HG02885 (cell line): Measurements from ENCODE around the gene LHFPL2.
A peak's percentile ranks its signal among the peaks of the same experiment; 100 is the strongest.

Experiments used
- ATAC-seq: cut with Tn5 transposase; IDR thresholded peaks from one replicate; pipeline ENCODE4 v1.9.1; 2021; ENCODE audit warnings: mild to moderate bottlenecking; ENCODE audit not compliant: unreplicated experiment, poor library complexity

Gene LHFPL2

GRCh38 chr5:78577071-78577807, 71.3 kb downstream of the LHFPL2 start:
- no peak for ATAC-seq

GRCh38 chr5:78576376-78576775, 72.2 kb downstream of the LHFPL2 start:
- ATAC-seq, result no peak

- ATAC-seq, result peak; percentile 82
Measured at GRCh38 chr5:78574731-78575161, 73.8 kb downstream of the LHFPL2 start.

- peak; percentile 48 for ATAC-seq
Measured at GRCh38 chr5:78574131-78574673, 74.4 kb downstream of the LHFPL2 start.

- ATAC-seq, result peak; percentile 52
Measured at GRCh38 chr5:78573318-78573717, 75.3 kb downstream of the LHFPL2 start.

GRCh38 chr5:78570646-78571045, 77.9 kb downstream of the LHFPL2 start:
- ATAC-seq, result no peak

- no peak for ATAC-seq
Measured at GRCh38 chr5:78569441-78569840, 79.1 kb downstream of the LHFPL2 start.

GRCh38 chr5:78568676-78569075, 79.9 kb downstream of the LHFPL2 start:
- ATAC-seq, result no peak

GRCh38 chr5:78568212-78568611, 80.4 kb downstream of the LHFPL2 start:
- ATAC-seq, result no peak

- no peak for ATAC-seq
Measured at GRCh38 chr5:78567617-78568016, 81.0 kb downstream of the LHFPL2 start.

- ATAC-seq, result no peak
Measured at GRCh38 chr5:78566747-78567425, 81.7 kb downstream of the LHFPL2 start.

- no peak for ATAC-seq
Measured at GRCh38 chr5:78565395-78565794, 83.2 kb downstream of the LHFPL2 start.

- no peak for ATAC-seq
Measured at GRCh38 chr5:78563621-78564020, 85.0 kb downstream of the LHFPL2 start.

- no peak for ATAC-seq
Measured at GRCh38 chr5:78562714-78563330, 85.8 kb downstream of the LHFPL2 start.

- no peak for ATAC-seq
Measured at GRCh38 chr5:78562001-78562400, 86.6 kb downstream of the LHFPL2 start.

GRCh38 chr5:78561261-78561660, 87.3 kb downstream of the LHFPL2 start:
- ATAC-seq, result no peak

- ATAC-seq, result no peak
Measured at GRCh38 chr5:78560000-78560855, 88.3 kb downstream of the LHFPL2 start.

- ATAC-seq, result no peak
Measured at GRCh38 chr5:78557601-78558000, 91.0 kb downstream of the LHFPL2 start.

- no peak for ATAC-seq
Measured at GRCh38 chr5:78555870-78556269, 92.7 kb downstream of the LHFPL2 start.

- ATAC-seq, result no peak
Measured at GRCh38 chr5:78554670-78555069, 93.9 kb downstream of the LHFPL2 start.
